ENCODE data around the gene APLNR. TPM values are rescaled to one million over a fixed set of nuclear protein-coding genes. Genes with fewer than 3 reads are reported as not detected.

Gene APLNR
- total RNA-seq, 2 experiments from 2014 or later: not detected

DNA sequence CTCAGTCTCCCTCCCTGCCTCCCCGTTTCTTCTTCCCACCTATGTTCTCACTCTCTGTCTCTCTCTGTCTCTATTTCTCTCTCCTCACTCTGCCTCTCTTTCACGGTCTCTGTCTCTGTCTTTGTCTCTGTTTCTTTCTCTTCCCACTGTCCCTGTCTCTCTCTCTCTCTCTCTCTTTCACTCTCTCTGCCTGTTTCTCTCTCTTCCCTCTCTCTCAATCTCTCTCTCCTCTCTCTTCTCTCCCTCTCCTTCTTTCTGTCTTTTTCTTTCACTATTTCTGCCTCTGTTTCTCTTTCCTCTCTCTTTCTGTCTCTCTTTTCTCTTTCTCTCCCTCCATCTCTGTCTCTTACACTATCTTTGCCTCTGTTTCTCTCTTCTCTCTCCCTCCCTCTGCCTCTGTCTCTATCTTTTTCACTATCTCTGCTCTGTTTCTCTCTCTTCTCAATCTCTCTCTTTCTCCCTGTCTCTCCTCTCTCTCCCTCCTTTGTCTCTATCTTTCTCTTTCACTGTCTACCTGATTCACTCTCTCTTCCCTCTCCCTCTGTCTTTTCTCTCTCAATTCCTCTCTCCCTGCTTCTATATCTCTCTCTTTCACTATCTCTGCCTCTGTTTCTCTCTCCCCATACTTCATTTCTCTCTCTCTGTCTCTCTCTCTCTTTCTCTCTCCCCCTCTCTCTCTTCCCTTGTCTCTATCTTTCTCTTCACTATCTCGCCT lies 5.4 kb downstream of the APLNR start:
- intact Hi-C loops (cut with DNase I, micrococcal nuclease): no loop called here
- H3K36me3 Mint-ChIP-seq (ENCODE audit: low read depth): no peaks in the 10 kb centered on the region
- DNase-seq (no peak), ATAC-seq (ENCODE audit: poor library complexity) (no peak)
- ChIA-PET POLR2A (no interaction called here), CTCF (no interaction called here)
- H3K36me3 ChIP-seq (ENCODE audit: insufficient read depth, low read length): no peaks in the 10 kb centered on the region
- no peak overlapping the region for H3K4me3 ChIP-seq (ENCODE audit: low read length)
- H3K27ac ChIP-seq (ENCODE audit: low read depth in 1 of 2, low read length in 2 of 2): no peak overlapping the region
- H3K9me3 Mint-ChIP-seq: no peaks in the 10 kb centered on the region
- no peaks in the 10 kb centered on the region for H3K9me3 ChIP-seq (ENCODE audit: control insufficient read depth in 1 of 2, insufficient read depth in 1 of 2, low read length in 2 of 2)
- no peaks in the 10 kb centered on the region for H3K4me1 ChIP-seq (ENCODE audit: insufficient read depth, low read length)
- no peaks in the 10 kb centered on the region for H3K4me1 Mint-ChIP-seq (ENCODE audit: low read depth)
- no peak overlapping the region for H3K4me3 Mint-ChIP-seq
- H3K27me3 ChIP-seq (ENCODE audit: control insufficient read depth in 1 of 2, insufficient read depth in 2 of 2, low read length in 2 of 2): peaks cover 33 to 48% of the 10 kb centered on the region in 2 experiments
- peaks cover 73% of the 10 kb centered on the region for H3K27me3 Mint-ChIP-seq
- TF ChIP-seq, protein P1, sequence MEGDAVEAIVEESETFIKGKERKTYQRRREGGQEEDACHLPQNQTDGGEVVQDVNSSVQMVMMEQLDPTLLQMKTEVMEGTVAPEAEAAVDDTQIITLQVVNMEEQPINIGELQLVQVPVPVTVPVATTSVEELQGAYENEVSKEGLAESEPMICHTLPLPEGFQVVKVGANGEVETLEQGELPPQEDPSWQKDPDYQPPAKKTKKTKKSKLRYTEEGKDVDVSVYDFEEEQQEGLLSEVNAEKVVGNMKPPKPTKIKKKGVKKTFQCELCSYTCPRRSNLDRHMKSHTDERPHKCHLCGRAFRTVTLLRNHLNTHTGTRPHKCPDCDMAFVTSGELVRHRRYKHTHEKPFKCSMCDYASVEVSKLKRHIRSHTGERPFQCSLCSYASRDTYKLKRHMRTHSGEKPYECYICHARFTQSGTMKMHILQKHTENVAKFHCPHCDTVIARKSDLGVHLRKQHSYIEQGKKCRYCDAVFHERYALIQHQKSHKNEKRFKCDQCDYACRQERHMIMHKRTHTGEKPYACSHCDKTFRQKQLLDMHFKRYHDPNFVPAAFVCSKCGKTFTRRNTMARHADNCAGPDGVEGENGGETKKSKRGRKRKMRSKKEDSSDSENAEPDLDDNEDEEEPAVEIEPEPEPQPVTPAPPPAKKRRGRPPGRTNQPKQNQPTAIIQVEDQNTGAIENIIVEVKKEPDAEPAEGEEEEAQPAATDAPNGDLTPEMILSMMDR (IDR thresholded peaks at IDR 0.05): no peak
- H3K27ac Mint-ChIP-seq: no peak overlapping the region

DNA sequence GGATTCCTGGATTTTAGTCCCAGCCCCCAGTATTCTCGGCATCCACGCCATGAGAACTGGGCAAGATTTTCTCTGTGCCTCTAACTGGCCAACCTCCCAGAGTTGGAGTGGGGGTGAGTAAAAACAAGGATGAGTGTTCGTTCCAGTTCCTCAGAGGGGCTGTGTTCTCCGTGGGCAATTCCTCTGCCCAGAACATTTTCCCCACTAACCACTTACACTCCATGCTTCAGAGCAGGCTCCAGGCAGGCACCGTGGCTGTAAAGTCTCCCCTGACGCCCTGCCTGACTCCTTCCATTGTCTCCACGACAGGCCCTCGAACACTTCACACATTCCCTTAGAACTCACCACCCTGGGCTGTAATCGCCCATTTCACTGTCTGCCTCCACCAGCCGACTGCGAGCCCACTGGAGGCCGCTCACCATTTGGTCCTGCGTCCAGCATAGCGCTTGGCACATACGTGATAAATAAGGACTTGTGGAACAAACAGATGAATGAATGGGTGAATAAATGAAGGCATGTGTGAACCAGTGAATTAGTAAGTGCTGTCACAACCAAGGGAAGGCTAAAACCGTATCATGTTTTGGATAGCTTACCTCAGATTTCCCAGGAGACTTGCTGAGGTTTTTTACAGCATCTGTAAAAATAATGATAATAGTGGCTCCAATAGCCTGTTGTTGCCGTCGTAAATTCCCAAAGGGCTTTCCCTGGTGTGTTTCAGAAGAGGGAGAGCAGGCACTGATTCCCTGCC lies 6.1 kb downstream of the APLNR start:
- Histone ChIP-seq H3K27me3 (ENCODE audit: control insufficient read depth in 1 of 2, insufficient read depth in 2 of 2, low read length in 2 of 2) (peaks cover 31 to 42% of the 10 kb centered on the region in 2 experiments), H3K27ac (ENCODE audit: low read depth in 1 of 2, low read length in 2 of 2) (no peak overlapping the region), H3K36me3 (ENCODE audit: insufficient read depth, low read length) (no peaks in the 10 kb centered on the region), H3K9me3 (ENCODE audit: control insufficient read depth in 1 of 2, insufficient read depth in 1 of 2, low read length in 2 of 2) (no peaks in the 10 kb centered on the region), H3K4me1 (ENCODE audit: insufficient read depth, low read length) (no peaks in the 10 kb centered on the region), H3K4me3 (ENCODE audit: low read length) (no peak overlapping the region)
- no peak for DNase-seq
- CTCF ChIA-PET: no interaction called here
- no peaks in the 10 kb centered on the region for H3K4me1 Mint-ChIP-seq (ENCODE audit: low read depth)
- POLR2A ChIA-PET: no interaction called here
- no peaks in the 10 kb centered on the region for H3K36me3 Mint-ChIP-seq (ENCODE audit: low read depth)
- peaks cover 66% of the 10 kb centered on the region for H3K27me3 Mint-ChIP-seq
- no peak overlapping the region for H3K27ac Mint-ChIP-seq
- intact Hi-C loops (cut with DNase I, micrococcal nuclease): no loop called here
- no peaks in the 10 kb centered on the region for H3K9me3 Mint-ChIP-seq
- no peak for ATAC-seq (ENCODE audit: poor library complexity)
- TF ChIP-seq, protein P1 (IDR thresholded peaks at IDR 0.05): no peak
- H3K4me3 Mint-ChIP-seq: no peak overlapping the region

DNA sequence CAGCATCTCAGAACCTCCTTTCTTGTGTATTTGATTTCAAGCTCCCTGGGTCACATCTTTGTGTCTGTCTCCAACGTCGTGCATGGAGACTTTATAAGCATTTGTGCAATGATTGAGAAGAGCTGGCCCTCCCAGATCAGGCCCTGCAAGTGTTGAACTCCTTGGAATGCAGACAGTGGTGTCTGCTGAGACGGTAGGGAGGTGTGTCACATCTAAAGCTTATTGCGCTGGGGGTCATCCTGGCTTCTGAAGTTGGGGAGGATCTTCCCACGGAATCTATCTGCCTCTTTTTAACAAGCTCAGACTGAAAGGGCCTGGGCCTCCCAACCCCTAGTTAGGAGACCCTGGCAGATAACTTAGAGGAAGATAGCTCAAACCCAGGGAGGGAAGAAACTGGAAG lies 6.7 kb downstream of the APLNR start:
- H3K27ac Mint-ChIP-seq: no peak overlapping the region
- Histone ChIP-seq H3K9me3 (ENCODE audit: control insufficient read depth in 1 of 2, insufficient read depth in 1 of 2, low read length in 2 of 2) (no peaks in the 10 kb centered on the region), H3K36me3 (ENCODE audit: insufficient read depth, low read length) (no peaks in the 10 kb centered on the region), H3K27me3 (ENCODE audit: control insufficient read depth in 1 of 2, insufficient read depth in 2 of 2, low read length in 2 of 2) (peaks cover 31 to 45% of the 10 kb centered on the region in 2 experiments), H3K27ac (ENCODE audit: low read depth in 1 of 2, low read length in 2 of 2) (no peak overlapping the region), H3K4me3 (ENCODE audit: low read length) (no peak overlapping the region), H3K4me1 (ENCODE audit: insufficient read depth, low read length) (no peaks in the 10 kb centered on the region)
- ChIA-PET CTCF (no interaction called here), POLR2A (no interaction called here)
- DNase-seq (no peak), ATAC-seq (ENCODE audit: poor library complexity) (no peak)
- intact Hi-C loops (cut with DNase I, micrococcal nuclease): no loop called here
- TF ChIP-seq, protein P1 (IDR thresholded peaks at IDR 0.05): no peak
- H3K36me3 Mint-ChIP-seq (ENCODE audit: low read depth): no peaks in the 10 kb centered on the region
- H3K9me3 Mint-ChIP-seq: no peaks in the 10 kb centered on the region
- peaks cover 62% of the 10 kb centered on the region for H3K27me3 Mint-ChIP-seq
- H3K4me1 Mint-ChIP-seq (ENCODE audit: low read depth): no peaks in the 10 kb centered on the region
- H3K4me3 Mint-ChIP-seq: no peak overlapping the region
